B cell (primary cell): ENCODE data around the gene SETDB1. TPM values are rescaled to one million over a fixed set of nuclear protein-coding genes. Genes with fewer than 3 reads are reported as not detected.

Source experiments
- ATAC-seq: fragments of 200-7000 bp; cut with Tn5 transposase; one replicate; pipeline ENCODE4 v1.10.0; 2021; ENCODE audit warnings: low read depth, mild to moderate bottlenecking, moderate number of reproducible peaks, moderate library complexity
- CTCF ChIA-PET: fragments of 350-600 bp; sonication (Branson Sonifier 250); formaldehyde crosslinking; loops from one replicate; lab custom pipeline; 2021; ENCODE audit warnings: antibody characterized with exemption, inconsistent platforms; lab: Charles Lee
- POLR2A ChIA-PET: fragments of 350-600 bp; sonication (Branson Sonifier 250); formaldehyde crosslinking; loops from one replicate; lab custom pipeline; 2021; ENCODE audit warnings: antibody characterized with exemption; lab: Charles Lee
- DNase-seq: peaks from one replicate; pipeline ENCODE4 v3.0.0; 2013
- H2AFZ ChIP-seq: 2 replicates; pipeline ENCODE4 v1.6.1; 2012; ENCODE audit warnings: mild to moderate bottlenecking, low read depth, low read length; ENCODE audit not compliant: insufficient read depth, poor library complexity, severe bottlenecking
- H3K27ac ChIP-seq, 2 donors: 1 replicate in 1 of 2; 2 replicates in 1 of 2; pipeline ENCODE4 v1.5.1; 2012 to 2013; ENCODE audit warnings: low read length in 2 of 2, mild to moderate bottlenecking in 2 of 2, moderate library complexity in 1 of 2
- H3K27me3 ChIP-seq, 4 experiments: fragments of 200-600 bp in 1 of 4; sonication (generic) in 1 of 4; replicated peaks in 1 of 4; 1 replicate in 2 of 4; 2 replicates in 2 of 4; pipeline versions ENCODE4 v1.6.1 to v1.7.0; 2013 to 2016; ENCODE audit warnings: low read length in 3 of 4, mild to moderate bottlenecking in 2 of 4, mixed read lengths in 1 of 4, moderate library complexity in 1 of 4; ENCODE audit not compliant: insufficient read depth in 4 of 4, control insufficient read depth in 3 of 4; ENCODE audit errors: control extremely low read depth in 1 of 4
- H3K36me3 ChIP-seq, 2 experiments: replicated peaks in 1 of 2; 1 replicate in 1 of 2; 2 replicates in 1 of 2; pipeline versions ENCODE4 v1.6.1 to v1.7.1; 2013; ENCODE audit warnings: low read length in 1 of 2; ENCODE audit not compliant: insufficient read depth in 2 of 2, control insufficient read depth in 1 of 2; ENCODE audit errors: control extremely low read depth in 1 of 2, extremely low read depth in 1 of 2
- H3K4me1 ChIP-seq, 2 donors: fragments of 200-600 bp in 1 of 2; sonication (generic) in 1 of 2; 1 replicate in 1 of 2; 2 replicates in 1 of 2; pipeline versions ENCODE4 v1.5.1 to v1.6.1; 2013 to 2017; ENCODE audit warnings: low read length in 2 of 2; ENCODE audit not compliant: control insufficient read depth in 2 of 2, insufficient read depth in 2 of 2
- H3K4me2 ChIP-seq: replicated peaks from 2 replicates; pipeline ENCODE3; 2012; ENCODE audit warnings: mild to moderate bottlenecking, low read depth, low read length; ENCODE audit not compliant: poor library complexity, severe bottlenecking
- H3K4me3 ChIP-seq, 5 experiments: fragments of 200-600 bp in 1 of 5; sonication (generic) in 1 of 5; 1 replicate in 3 of 5; 2 replicates in 2 of 5; pipeline versions ENCODE4 v1.5.1 to v1.7.0; 2011 to 2016; ENCODE audit warnings: low read length in 4 of 5, mild to moderate bottlenecking in 4 of 5, low read depth in 2 of 5, control low read depth in 1 of 5, moderate library complexity in 1 of 5; ENCODE audit not compliant: insufficient read depth in 1 of 5; ENCODE audit errors: control extremely low read depth in 1 of 5, extremely low read depth in 1 of 5
- H3K79me2 ChIP-seq: fragments of 200-600 bp; sonication (generic); one replicate; pipeline ENCODE4 v1.6.0; 2016; ENCODE audit warnings: low read length; ENCODE audit not compliant: control insufficient read depth, insufficient read depth
- H3K9ac ChIP-seq: fragments of 200-600 bp; sonication (generic); 2 replicates; pipeline ENCODE4 v1.6.1; 2017; ENCODE audit warnings: mild to moderate bottlenecking, low read length, moderate library complexity
- H3K9me3 ChIP-seq, 3 donors: one replicate each; pipeline versions ENCODE4 v1.6.1 to v1.7.1; 2013; ENCODE audit warnings: low read length in 2 of 3; ENCODE audit not compliant: control insufficient read depth in 2 of 3, insufficient read depth in 1 of 3; ENCODE audit errors: control extremely low read depth in 1 of 3
- H4K20me1 ChIP-seq: 2 replicates; pipeline ENCODE4 v1.6.0; 2012; ENCODE audit warnings: mild to moderate bottlenecking, low read length; ENCODE audit not compliant: insufficient read depth, control insufficient read depth, poor library complexity, severe bottlenecking
- H3K27ac Mint-ChIP-seq: one replicate; pipeline ENCODE4 v1.8.0; 2021; ENCODE audit warnings: mixed read lengths
- H3K27me3 Mint-ChIP-seq: one replicate; pipeline ENCODE4 v1.8.0; 2021; ENCODE audit warnings: mixed read lengths
- H3K4me1 Mint-ChIP-seq: one replicate; pipeline ENCODE4 v1.8.0; 2021; ENCODE audit warnings: mixed read lengths
- H3K4me3 Mint-ChIP-seq: one replicate; pipeline ENCODE4 v1.8.0; 2021; ENCODE audit warnings: mixed read lengths
- H3K9me3 Mint-ChIP-seq: one replicate; pipeline ENCODE4 v1.8.0; 2022; ENCODE audit warnings: mixed read lengths; ENCODE audit not compliant: insufficient read depth
- CTCF ChIP-seq: fragments of 200-600 bp; IDR thresholded peaks from one replicate; pipeline ENCODE4 v1.8.0; 2022; ENCODE audit warnings: antibody characterized with exemption, mild to moderate bottlenecking
- EZH2 ChIP-seq: IDR thresholded peaks from 2 replicates; pipeline ENCODE4 v1.6.1; 2012; ENCODE audit warnings: borderline replicate concordance, low read depth, mild to moderate bottlenecking, moderate library complexity, low read length; ENCODE audit not compliant: insufficient read depth, poor library complexity, severe bottlenecking
- WGBS: methylation state at CpG from one replicate; pipeline ENCODE4 v1.1.5; 2013; ENCODE audit warnings: missing lambda C conversion rate; ENCODE audit not compliant: insufficient coverage; 5-methylcytosine and 5-hydroxymethylcytosine counted together
- intact Hi-C: fragments of 100-400 bp; cut with micrococcal nuclease; formaldehyde crosslinking; loops from one replicate; pipeline ENCODE4 v1.10.0; 2022
- polyA plus RNA-seq: library from polyadenylated mRNA; depleted of rRNA; stranded (reverse); fragments of >200 nt; gene quantifications from 2 replicates; pipeline ENCODE4 v1.2.3, GENCODE V29; 2012
- total RNA-seq, 2 donors: library from RNA; stranded (reverse); fragments of 120-200 nt in 1 of 2; gene quantifications; 1 replicate in 1 of 2; 2 replicates in 1 of 2; pipeline versions ENCODE4 v1.2.3 to v1.2.4, GENCODE V29; 2013 to 2022

SETDB1 gene
- total and polyA plus RNA-seq, 2 donors (not counting 1 experiment from before 2014, with no cell fraction given), result 57.4 to 115 TPM

- no peaks in the 10 kb centered on the region for H3K9me3 ChIP-seq
- 49% methylated on average over 9 of the region's 15 CpGs for WGBS
- ChIA-PET CTCF (interaction anchor here (1.0 to 1.5 kb wide), 4 partner anchors 23 to 158 kb away, joined by 3 to 8 read pairs (median 4); no protein-coding TSS in a partner anchor), POLR2A (interaction anchor here (0.6 to 1.3 kb wide), 8 partner anchors 17 to 822 kb away, joined by 3 to 6 read pairs (median 4); partner anchors contain the start of genes ARNT, MINDY1 and VPS72)
- H3K4me2 ChIP-seq, result peak overlapping the region; percentile 96
- peak overlapping the region; percentile 58 to 87 (median 82) for H3K4me3 ChIP-seq
- H4K20me1 ChIP-seq, result peaks cover 47% of the 10 kb centered on the region
- H3K27ac Mint-ChIP-seq, result peak overlapping the region; percentile 88
- H3K4me3 Mint-ChIP-seq, result peak overlapping the region; percentile 88
- peak overlapping the region; percentile 65 to 82 for H3K27ac ChIP-seq
- intact Hi-C loops, result no loop called here
- peak overlapping the region; percentile 88 for H2AFZ ChIP-seq
- TF ChIP-seq CTCF, result no peak
- TF ChIP-seq EZH2, result no peak
- ATAC-seq (no peak), DNase-seq (no peak)
- peak overlapping the region; percentile 89 for H3K9ac ChIP-seq
- no peaks in the 10 kb centered on the region for H3K9me3 Mint-ChIP-seq
- peaks cover 0 to 7% of the 10 kb centered on the region in 2 experiments for H3K36me3 ChIP-seq
- no peaks in the 10 kb centered on the region for H3K27me3 ChIP-seq
- peaks cover 55% of the 10 kb centered on the region for H3K79me2 ChIP-seq
- H3K4me1 ChIP-seq, result peaks cover 41 to 56% of the 10 kb centered on the region in 2 donors
- H3K27me3 Mint-ChIP-seq, result no peaks in the 10 kb centered on the region
- H3K4me1 Mint-ChIP-seq, result peaks cover 54% of the 10 kb centered on the region
These were observed 47.2 kb downstream of the SETDB1 start for GRCh38 chr1:150973258-150973835.
